CD14-positive monocyte (primary cell): ENCODE results near the gene IL17RA. TPM values are rescaled to one million over a fixed set of nuclear protein-coding genes. Genes with fewer than 3 reads are reported as not detected.

Source experiments
- DNase-seq, 3 donors: peaks; one replicate each; pipeline ENCODE4 v3.0.0-alpha.2; 2011 to 2022
- H2AFZ ChIP-seq: 2 replicates; pipeline ENCODE4 v1.6.0; 2012; ENCODE audit warnings: mild to moderate bottlenecking, low read depth, low read length, inconsistent platforms; ENCODE audit not compliant: insufficient read depth, poor library complexity, severe bottlenecking
- H3K27ac ChIP-seq, 2 donors: 1 replicate in 1 of 2; 2 replicates in 1 of 2; pipeline ENCODE4 v1.5.1; 2012 to 2013; ENCODE audit warnings: low read length in 2 of 2, control low read depth in 1 of 2, inconsistent platforms in 1 of 2, low read depth in 1 of 2, mild to moderate bottlenecking in 1 of 2
- H3K27me3 ChIP-seq, 2 donors: one replicate each; pipeline versions ENCODE4 v1.6.0 to v1.6.1; 2011 to 2013; ENCODE audit warnings: low read length in 2 of 2; ENCODE audit not compliant: control insufficient read depth in 2 of 2, insufficient read depth in 2 of 2
- H3K36me3 ChIP-seq, 2 donors: replicated peaks in 1 of 2; 1 replicate in 1 of 2; 2 replicates in 1 of 2; pipeline versions ENCODE4 v1.5.1 to v1.6.1; 2012 to 2013; ENCODE audit warnings: low read length in 2 of 2, control low read depth in 1 of 2, inconsistent platforms in 1 of 2, mild to moderate bottlenecking in 1 of 2; ENCODE audit not compliant: insufficient read depth in 2 of 2, control insufficient read depth in 1 of 2
- H3K4me1 ChIP-seq, 2 donors: 1 replicate in 1 of 2; 2 replicates in 1 of 2; pipeline versions ENCODE4 v1.5.1 to v1.6.1; 2012 to 2013; ENCODE audit warnings: low read length in 2 of 2, control low read depth in 1 of 2, inconsistent platforms in 1 of 2, mild to moderate bottlenecking in 1 of 2, moderate library complexity in 1 of 2; ENCODE audit not compliant: insufficient read depth in 2 of 2, control insufficient read depth in 1 of 2
- H3K4me2 ChIP-seq: replicated peaks from 2 replicates; pipeline ENCODE3; 2012; ENCODE audit warnings: low read length, moderate library complexity, mild to moderate bottlenecking; ENCODE audit not compliant: poor library complexity, severe bottlenecking; ENCODE audit errors: extremely low read depth
- H3K4me3 ChIP-seq, 3 experiments: fragments of 200-600 bp in 1 of 3; sonication (generic) in 1 of 3; replicated peaks in 1 of 3; 1 replicate in 2 of 3; 2 replicates in 1 of 3; pipeline ENCODE4 v1.5.1; 2011 to 2013; ENCODE audit warnings: low read length in 3 of 3, mild to moderate bottlenecking in 3 of 3, control low read depth in 2 of 3, low read depth in 2 of 3, inconsistent platforms in 1 of 3, moderate library complexity in 1 of 3
- H3K79me2 ChIP-seq: 2 replicates; pipeline ENCODE4 v1.6.0; 2012; ENCODE audit warnings: mild to moderate bottlenecking, control low read depth, inconsistent platforms, low read length, moderate library complexity; ENCODE audit not compliant: insufficient read depth
- H3K9ac ChIP-seq: 2 replicates; pipeline ENCODE4 v1.6.0; 2017; ENCODE audit warnings: low read length, mild to moderate bottlenecking; ENCODE audit not compliant: insufficient read depth, poor library complexity, severe bottlenecking
- H3K9me3 ChIP-seq, 2 donors: replicated peaks in 1 of 2; 1 replicate in 1 of 2; 2 replicates in 1 of 2; pipeline versions ENCODE4 v1.5.1 to v1.6.1; 2012 to 2013; ENCODE audit warnings: low read length in 2 of 2, control low read depth in 1 of 2; ENCODE audit not compliant: control insufficient read depth in 1 of 2, insufficient read depth in 1 of 2
- H4K20me1 ChIP-seq: 2 replicates; pipeline ENCODE4 v1.6.0; 2012; ENCODE audit warnings: mild to moderate bottlenecking, low read length, control low read depth, moderate library complexity; ENCODE audit not compliant: insufficient read depth
- H3K27ac Mint-ChIP-seq, 7 donors: one replicate each; pipeline ENCODE4 v1.8.0; 2020; ENCODE audit warnings: mild to moderate bottlenecking in 7 of 7, mixed read lengths in 7 of 7, moderate library complexity in 6 of 7, inconsistent platforms in 2 of 7
- H3K27me3 Mint-ChIP-seq, 3 donors: one replicate each; pipeline ENCODE4 v1.8.0; 2021 to 2022; ENCODE audit warnings: low read depth in 3 of 3, mild to moderate bottlenecking in 3 of 3, mixed read lengths in 3 of 3, moderate library complexity in 3 of 3, inconsistent platforms in 1 of 3
- H3K36me3 Mint-ChIP-seq, 2 donors: one replicate each; pipeline ENCODE4 v1.8.0; 2020; ENCODE audit warnings: mixed read lengths in 2 of 2, inconsistent platforms in 1 of 2, mild to moderate bottlenecking in 1 of 2
- H3K4me1 Mint-ChIP-seq: one replicate; pipeline ENCODE4 v1.8.0; 2020; ENCODE audit warnings: mild to moderate bottlenecking, mixed read lengths
- H3K4me3 Mint-ChIP-seq, 2 donors: one replicate each; pipeline ENCODE4 v1.8.0; 2020; ENCODE audit warnings: mild to moderate bottlenecking in 2 of 2, mixed read lengths in 2 of 2, moderate library complexity in 1 of 2
- H3K9me3 Mint-ChIP-seq, 7 donors: one replicate each; pipeline ENCODE4 v1.8.0; 2020 to 2022; ENCODE audit warnings: mixed read lengths in 7 of 7, mild to moderate bottlenecking in 6 of 7, moderate library complexity in 6 of 7, inconsistent platforms in 2 of 7
- WGBS: methylation state at CpG from one replicate; pipeline ENCODE4 v1.1.5; 2013; ENCODE audit warnings: missing lambda C conversion rate; ENCODE audit not compliant: insufficient coverage; 5-methylcytosine and 5-hydroxymethylcytosine counted together
- intact Hi-C, 2 donors: fragments of 100-400 bp; cut with micrococcal nuclease; formaldehyde crosslinking; loops; one replicate each; pipeline versions ENCODE4 v1.15.0 to v1.15.1; 2023
- polyA plus RNA-seq, 3 donors: library from polyadenylated mRNA; depleted of rRNA in 1 of 3; unstranded in 2 of 3; stranded (reverse) in 1 of 3; fragments of 300-500 nt in 2 of 3; fragments of >200 nt in 1 of 3; fragmentation: Illumina TruSeq in 2 of 3; gene quantifications; 1 replicate in 2 of 3; 2 replicates in 1 of 3; pipeline ENCODE4 v1.2.3, GENCODE V29; 2012 to 2021
- TF ChIP-seq, protein P1 (sequence below): fragments of 200-600 bp; IDR thresholded peaks from one replicate; pipeline ENCODE4 v1.8.0; 2022; ENCODE audit warnings: antibody characterized with exemption, mild to moderate bottlenecking

Gene IL17RA
- polyA plus RNA-seq, 3 donors, result 68.3 to 118 (median 96.7) TPM

- peaks cover 80% of the 10 kb centered on the region for H4K20me1 ChIP-seq
- H3K4me3 Mint-ChIP-seq, result peak overlapping the region; percentile 72 to 83
- no peaks in the 10 kb centered on the region for H3K27me3 ChIP-seq
- WGBS, result 81% methylated on average over 17 of the region's 22 CpGs
- H3K4me1 ChIP-seq, result peaks cover 99 to 100% of the 10 kb centered on the region in 2 donors
- H3K36me3 ChIP-seq, result peaks cover 86 to 92% of the 10 kb centered on the region in 2 donors
- peak overlapping the region; percentile 79 for H3K4me2 ChIP-seq
- peak overlapping the region in 1 of 3 experiments; percentile 65 for H3K4me3 ChIP-seq
- peak overlapping the region; percentile 93 to 98 (median 96) for H3K27ac Mint-ChIP-seq
- intact Hi-C loops, result loop anchor here (1.0 to 10.0 kb wide), 6 partner anchors 10 to 669 kb away; partner anchors contain the start of genes HDHD5 (in 2 of the 2), BID (in 1 of the 2) and TMEM121B (in 1 of the 2)
- peak overlapping the region; percentile 75 to 85 for H3K27ac ChIP-seq
- peaks cover 70 to 90% of the 10 kb centered on the region in 2 donors for H3K36me3 Mint-ChIP-seq
- peaks cover 85% of the 10 kb centered on the region for H3K4me1 Mint-ChIP-seq
- H3K9me3 ChIP-seq, result no peaks in the 10 kb centered on the region
- peaks cover 81% of the 10 kb centered on the region for H3K79me2 ChIP-seq
- TF ChIP-seq, protein P1, sequence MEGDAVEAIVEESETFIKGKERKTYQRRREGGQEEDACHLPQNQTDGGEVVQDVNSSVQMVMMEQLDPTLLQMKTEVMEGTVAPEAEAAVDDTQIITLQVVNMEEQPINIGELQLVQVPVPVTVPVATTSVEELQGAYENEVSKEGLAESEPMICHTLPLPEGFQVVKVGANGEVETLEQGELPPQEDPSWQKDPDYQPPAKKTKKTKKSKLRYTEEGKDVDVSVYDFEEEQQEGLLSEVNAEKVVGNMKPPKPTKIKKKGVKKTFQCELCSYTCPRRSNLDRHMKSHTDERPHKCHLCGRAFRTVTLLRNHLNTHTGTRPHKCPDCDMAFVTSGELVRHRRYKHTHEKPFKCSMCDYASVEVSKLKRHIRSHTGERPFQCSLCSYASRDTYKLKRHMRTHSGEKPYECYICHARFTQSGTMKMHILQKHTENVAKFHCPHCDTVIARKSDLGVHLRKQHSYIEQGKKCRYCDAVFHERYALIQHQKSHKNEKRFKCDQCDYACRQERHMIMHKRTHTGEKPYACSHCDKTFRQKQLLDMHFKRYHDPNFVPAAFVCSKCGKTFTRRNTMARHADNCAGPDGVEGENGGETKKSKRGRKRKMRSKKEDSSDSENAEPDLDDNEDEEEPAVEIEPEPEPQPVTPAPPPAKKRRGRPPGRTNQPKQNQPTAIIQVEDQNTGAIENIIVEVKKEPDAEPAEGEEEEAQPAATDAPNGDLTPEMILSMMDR, result no peak
- H3K9ac ChIP-seq, result no peak overlapping the region
- peaks cover 0 to 2% (median 0%) of the 10 kb centered on the region in 3 donors for H3K27me3 Mint-ChIP-seq
- H3K9me3 Mint-ChIP-seq, result peaks cover 0 to 2% (median 0%) of the 10 kb centered on the region in 7 donors
- no peak overlapping the region for H2AFZ ChIP-seq
- peak in 1 of 3 donors; percentile 3 for DNase-seq
Measured at GRCh38 chr22:17105143-17106129, 20.6 kb downstream of the IL17RA start.

GRCh38 chr22:17106161-17106784 lies 21.5 kb downstream of the IL17RA start:
- peak; percentile 33 to 51 (median 44) for DNase-seq
- peaks cover 0 to 2% (median 0%) of the 10 kb centered on the region in 3 donors for H3K27me3 Mint-ChIP-seq
- Histone ChIP-seq H2AFZ (no peak overlapping the region), H3K79me2 (peaks cover 81% of the 10 kb centered on the region), H4K20me1 (peaks cover 80% of the 10 kb centered on the region), H3K4me2 (peak overlapping the region; percentile 79), H3K27me3 (no peaks in the 10 kb centered on the region), H3K4me3 (peak overlapping the region in 2 of 3 experiments; percentile 1 to 65), H3K9ac (peak overlapping the region; percentile 16), H3K27ac (peak overlapping the region; percentile 75 to 85), H3K4me1 (peaks cover 99 to 100% of the 10 kb centered on the region in 2 donors), H3K36me3 (peaks cover 85 to 92% of the 10 kb centered on the region in 2 donors), H3K9me3 (no peaks in the 10 kb centered on the region)
- WGBS, result 100% methylated on average over 1 of the region's 12 CpGs
- H3K4me1 Mint-ChIP-seq, result peaks cover 85% of the 10 kb centered on the region
- peaks cover 0 to 1% (median 0%) of the 10 kb centered on the region in 7 donors for H3K9me3 Mint-ChIP-seq
- peaks cover 69 to 90% of the 10 kb centered on the region in 2 donors for H3K36me3 Mint-ChIP-seq
- H3K27ac Mint-ChIP-seq, result peak overlapping the region; percentile 93 to 98 (median 96)
- peak overlapping the region; percentile 72 to 83 for H3K4me3 Mint-ChIP-seq
- intact Hi-C loops, result loop anchor here (1.0 to 10.0 kb wide), 6 partner anchors 9 to 669 kb away; partner anchors contain the start of genes HDHD5 (in 2 of the 2), BID (in 1 of the 2) and TMEM121B (in 1 of the 2)
- TF ChIP-seq, protein P1, result peak; percentile 20
